LoVo (cell line): ENCODE data around the gene SLC6A18.
"Not testable (repeated sequence)": the region's sequence is repeated elsewhere in the genome, so short reads cannot be mapped to it uniquely, and the experiment has no call there.

Experiments
- DNase-seq: peaks from one replicate; pipeline ENCODE4 v3.0.0-alpha.2; 2016; ENCODE audit warnings: low spot score

Gene SLC6A18

GRCh38 chr5:1276930-1277329, 51.7 kb downstream of the SLC6A18 start:
- DNase-seq: no peak

GRCh38 chr5:1277331-1277730, 52.1 kb downstream of the SLC6A18 start:
- no peak for DNase-seq

- no peak for DNase-seq
Observed at GRCh38 chr5:1277781-1278180, 52.6 kb downstream of the SLC6A18 start.

GRCh38 chr5:1278216-1278615, 53.0 kb downstream of the SLC6A18 start:
- no peak for DNase-seq

GRCh38 chr5:1278656-1279442, 53.7 kb downstream of the SLC6A18 start:
- no peak for DNase-seq

- no peak for DNase-seq
Observed at GRCh38 chr5:1279443-1280151, 54.4 kb downstream of the SLC6A18 start.

GRCh38 chr5:1280177-1281037, 55.2 kb downstream of the SLC6A18 start:
- no peak for DNase-seq

GRCh38 chr5:1281038-1281882, 56.1 kb downstream of the SLC6A18 start:
- DNase-seq: no peak

- no peak for DNase-seq
Observed at GRCh38 chr5:1282131-1282992, 57.2 kb downstream of the SLC6A18 start.

GRCh38 chr5:1282993-1283728, 58.0 kb downstream of the SLC6A18 start:
- not testable (repeated sequence) for DNase-seq

GRCh38 chr5:1283729-1284041, 58.5 kb downstream of the SLC6A18 start:
- not testable (repeated sequence) for DNase-seq

GRCh38 chr5:1284336-1284970, 59.3 kb downstream of the SLC6A18 start:
- DNase-seq: not testable (repeated sequence)

GRCh38 chr5:1285141-1285540, 60.0 kb downstream of the SLC6A18 start:
- DNase-seq: no peak

- no peak for DNase-seq
Observed at GRCh38 chr5:1285883-1286291, 60.7 kb downstream of the SLC6A18 start.

- DNase-seq: no peak
Observed at GRCh38 chr5:1288439-1289335, 63.5 kb downstream of the SLC6A18 start.

- not testable (repeated sequence) for DNase-seq
Observed at GRCh38 chr5:1289559-1289958, 64.4 kb downstream of the SLC6A18 start.

GRCh38 chr5:1290956-1291355, 65.8 kb downstream of the SLC6A18 start:
- DNase-seq: not testable (repeated sequence)

GRCh38 chr5:1291611-1292080, 66.5 kb downstream of the SLC6A18 start:
- no peak for DNase-seq
